Natural killer cell (primary cell): ENCODE measurements around the gene FBXO34. TPM values are rescaled to one million over a fixed set of nuclear protein-coding genes. Genes with fewer than 3 reads are reported as not detected.

ENCODE experiments used
- ATAC-seq, 3 donors: fragments of 150-1000 bp in 2 of 3; fragments of 200-7000 bp in 1 of 3; cut with Tn5 transposase; 1 replicate in 1 of 3; 2 replicates in 2 of 3; pipeline ENCODE4 v1.10.0; 2021; ENCODE audit warnings: mild to moderate bottlenecking in 2 of 3, moderate library complexity in 2 of 3
- DNase-seq, 2 donors: peaks; one replicate each; pipeline versions ENCODE4 v3.0.0 to v3.0.0-alpha.2; 2013 to 2021; ENCODE audit warnings: mixed read lengths in 1 of 2
- H3K27ac ChIP-seq: one replicate; pipeline ENCODE4 v1.5.1; 2013; ENCODE audit warnings: mild to moderate bottlenecking, low read length
- H3K27me3 ChIP-seq: one replicate; pipeline ENCODE4 v1.6.1; 2013; ENCODE audit warnings: low read length; ENCODE audit not compliant: control insufficient read depth, insufficient read depth
- H3K36me3 ChIP-seq: one replicate; pipeline ENCODE4 v1.6.1; 2013; ENCODE audit warnings: low read length; ENCODE audit not compliant: control insufficient read depth, insufficient read depth
- H3K4me1 ChIP-seq: one replicate; pipeline ENCODE4 v1.6.1; 2013; ENCODE audit warnings: low read length; ENCODE audit not compliant: control insufficient read depth, insufficient read depth
- H3K4me3 ChIP-seq: one replicate; pipeline ENCODE4 v1.5.1; 2013; ENCODE audit warnings: low read length
- H3K9me3 ChIP-seq: one replicate; pipeline ENCODE4 v1.6.1; 2013; ENCODE audit warnings: low read length; ENCODE audit not compliant: control insufficient read depth, insufficient read depth
- H3K27ac Mint-ChIP-seq, 2 donors: one replicate each; pipeline ENCODE4 v1.8.0; 2022; ENCODE audit warnings: mild to moderate bottlenecking in 2 of 2, mixed read lengths in 2 of 2, moderate library complexity in 1 of 2
- H3K27me3 Mint-ChIP-seq, 2 donors: one replicate each; pipeline ENCODE4 v1.8.0; 2022; ENCODE audit warnings: low read depth in 2 of 2, mixed read lengths in 2 of 2
- H3K36me3 Mint-ChIP-seq: one replicate; pipeline ENCODE4 v1.8.0; 2022; ENCODE audit warnings: mixed read lengths
- H3K4me1 Mint-ChIP-seq, 2 donors: one replicate each; pipeline ENCODE4 v1.8.0; 2022; ENCODE audit warnings: mixed read lengths in 2 of 2
- H3K4me3 Mint-ChIP-seq: one replicate; pipeline ENCODE4 v1.8.0; 2022; ENCODE audit warnings: mild to moderate bottlenecking, moderate library complexity, mixed read lengths
- H3K9me3 Mint-ChIP-seq, 2 donors: one replicate each; pipeline ENCODE4 v1.8.0; 2022; ENCODE audit warnings: mixed read lengths in 2 of 2
- CTCF ChIP-seq: fragments of 200-600 bp; IDR thresholded peaks from one replicate; pipeline ENCODE4 v1.8.0; 2022; ENCODE audit warnings: antibody characterized with exemption
- WGBS: methylation state at CpG from one replicate; pipeline ENCODE4 v1.1.7; 2013; ENCODE audit warnings: missing lambda C conversion rate; ENCODE audit not compliant: insufficient coverage; 5-methylcytosine and 5-hydroxymethylcytosine counted together
- intact Hi-C: fragments of 100-400 bp; cut with micrococcal nuclease; formaldehyde crosslinking; loops from one replicate; pipeline ENCODE4 v1.14.2; 2022
- total RNA-seq, 4 donors: library from RNA; stranded (reverse); fragments of 120-200 nt in 1 of 4; gene quantifications; one replicate each; pipeline versions ENCODE4 v1.2.3 to v1.2.4, GENCODE V29; 2013 to 2022

Gene FBXO34
- total RNA-seq, 3 donors from 2014 or later (not counting 1 experiment from before 2014, with no cell fraction given), result 34.7 to 39.3 (median 36.6) TPM

GRCh38 chr14:55355922-55356321 is 84.7 kb downstream of the FBXO34 start:
- WGBS, result 84% methylated on average over 6 of the region's 6 CpGs
- Mint-ChIP-seq H3K4me1 (peaks cover 15 to 28% of the 10 kb centered on the region in 2 donors), H3K4me3 (no peak overlapping the region), H3K27ac (no peak overlapping the region), H3K9me3 (no peaks in the 10 kb centered on the region), H3K36me3 (no peaks in the 10 kb centered on the region), H3K27me3 (no peaks in the 10 kb centered on the region)
- Histone ChIP-seq H3K4me1 (peaks cover 14% of the 10 kb centered on the region), H3K4me3 (no peak overlapping the region), H3K9me3 (no peaks in the 10 kb centered on the region), H3K27me3 (no peaks in the 10 kb centered on the region), H3K36me3 (peaks cover 23% of the 10 kb centered on the region), H3K27ac (no peak overlapping the region)
- no peak for DNase-seq
- intact Hi-C loops, result loop anchor here (2.0 kb wide), 1 partner anchor 17 kb away; no protein-coding TSS in a partner anchor
- no peak for TF ChIP-seq CTCF
- no peak for ATAC-seq

GRCh38 chr14:55356913-55357312 is 85.7 kb downstream of the FBXO34 start:
- 92% methylated on average over 2 of the region's 2 CpGs for WGBS
- no peak for TF ChIP-seq CTCF
- Mint-ChIP-seq H3K36me3 (no peaks in the 10 kb centered on the region), H3K4me3 (no peak overlapping the region), H3K27ac (no peak overlapping the region), H3K27me3 (no peaks in the 10 kb centered on the region), H3K4me1 (peaks cover 15 to 28% of the 10 kb centered on the region in 2 donors), H3K9me3 (no peaks in the 10 kb centered on the region)
- intact Hi-C loops, result no loop called here
- Histone ChIP-seq H3K4me3 (no peak overlapping the region), H3K27ac (no peak overlapping the region), H3K4me1 (peaks cover 14% of the 10 kb centered on the region), H3K36me3 (peaks cover 13% of the 10 kb centered on the region), H3K9me3 (no peaks in the 10 kb centered on the region), H3K27me3 (no peaks in the 10 kb centered on the region)
- DNase-seq, result no peak
- no peak for ATAC-seq

- H3K27ac Mint-ChIP-seq, result no peak overlapping the region
- no peaks in the 10 kb centered on the region for H3K27me3 ChIP-seq
- no peak for ATAC-seq
Measured at GRCh38 chr14:55359307-55359706, 88.1 kb downstream of the FBXO34 start.

More at GRCh38 chr14:55359307-55359706, 88.1 kb downstream of the FBXO34 start:
- Mint-ChIP-seq H3K9me3 (no peaks in the 10 kb centered on the region), H3K4me3 (no peak overlapping the region), H3K36me3 (no peaks in the 10 kb centered on the region), H3K27me3 (no peaks in the 10 kb centered on the region), H3K4me1 (peaks cover 6 to 10% of the 10 kb centered on the region in 2 donors)
- no peak for DNase-seq
- intact Hi-C loops, result no loop called here
- TF ChIP-seq CTCF, result no peak
- Histone ChIP-seq H3K9me3 (no peaks in the 10 kb centered on the region), H3K4me3 (no peak overlapping the region), H3K4me1 (peaks cover 7% of the 10 kb centered on the region), H3K27ac (no peak overlapping the region), H3K36me3 (peaks cover 3% of the 10 kb centered on the region)
- WGBS, result 95% methylated on average over 2 of the region's 4 CpGs
